ENCODE data around the gene DNAJC1.

Gene DNAJC1

DNA sequence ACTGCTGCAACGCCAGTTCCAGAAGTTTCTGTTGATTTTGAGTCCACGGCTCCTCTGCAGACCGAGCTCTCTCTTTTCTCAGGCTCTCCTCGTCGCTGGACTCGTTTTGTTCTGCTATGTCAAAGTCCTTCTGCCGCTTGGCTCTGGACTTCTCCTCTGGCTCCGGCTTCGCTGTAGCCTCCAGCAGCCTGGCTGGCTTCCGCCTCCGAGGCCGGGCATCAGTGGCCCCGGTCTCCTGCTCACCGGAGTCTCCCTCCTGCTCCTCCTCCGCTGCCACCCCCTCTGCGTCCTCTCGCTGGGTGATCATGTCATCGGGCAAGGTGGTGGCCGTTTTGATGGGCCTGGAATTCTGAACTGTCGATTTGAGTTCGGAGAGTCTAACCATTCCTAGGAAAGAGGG is 244.3 kb downstream of the DNAJC1 start:
- DNase-seq (ENCODE audit: low spot score) = no peak

DNA sequence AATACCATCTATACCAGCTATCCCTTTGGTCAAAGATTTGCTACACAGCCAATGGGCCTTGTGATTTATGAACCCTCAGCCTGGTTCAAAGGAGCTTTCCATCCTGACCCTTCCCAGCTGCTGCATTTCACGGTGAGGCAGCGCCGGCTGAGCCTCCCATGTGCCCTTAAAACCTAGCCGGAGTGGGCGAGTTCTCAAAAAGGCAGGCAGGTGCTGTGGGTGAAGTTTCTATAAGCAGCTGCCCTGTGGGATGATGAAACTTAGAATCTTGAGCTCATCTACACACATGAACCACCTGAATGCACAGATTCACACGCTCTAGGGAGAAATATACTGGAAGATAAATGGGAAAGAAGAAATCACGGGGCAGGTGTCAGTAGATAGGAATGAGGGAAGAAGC is 244.8 kb downstream of the DNAJC1 start:
- no peak for DNase-seq (ENCODE audit: low spot score)

DNA sequence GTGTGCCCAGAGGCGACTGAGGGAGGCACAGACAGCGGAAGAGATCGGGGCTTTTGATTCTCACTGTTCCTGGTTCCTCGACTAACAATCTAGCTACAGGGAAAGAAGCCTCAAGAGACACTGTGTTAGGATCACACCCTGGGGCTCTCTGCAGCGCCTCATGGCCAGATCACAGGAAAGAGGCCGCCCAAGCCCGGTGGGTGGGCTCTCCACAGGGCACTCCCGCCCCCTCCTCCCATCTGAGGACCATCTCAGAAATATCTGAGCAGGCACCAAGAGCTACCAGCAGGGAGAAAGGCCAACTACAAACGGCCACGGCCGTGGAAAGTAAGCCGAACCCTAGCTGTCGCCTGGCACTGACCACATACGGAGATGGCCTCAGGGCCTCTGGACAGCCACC is 245.3 kb downstream of the DNAJC1 start:
- DNase-seq (ENCODE audit: low spot score) = no peak

DNA sequence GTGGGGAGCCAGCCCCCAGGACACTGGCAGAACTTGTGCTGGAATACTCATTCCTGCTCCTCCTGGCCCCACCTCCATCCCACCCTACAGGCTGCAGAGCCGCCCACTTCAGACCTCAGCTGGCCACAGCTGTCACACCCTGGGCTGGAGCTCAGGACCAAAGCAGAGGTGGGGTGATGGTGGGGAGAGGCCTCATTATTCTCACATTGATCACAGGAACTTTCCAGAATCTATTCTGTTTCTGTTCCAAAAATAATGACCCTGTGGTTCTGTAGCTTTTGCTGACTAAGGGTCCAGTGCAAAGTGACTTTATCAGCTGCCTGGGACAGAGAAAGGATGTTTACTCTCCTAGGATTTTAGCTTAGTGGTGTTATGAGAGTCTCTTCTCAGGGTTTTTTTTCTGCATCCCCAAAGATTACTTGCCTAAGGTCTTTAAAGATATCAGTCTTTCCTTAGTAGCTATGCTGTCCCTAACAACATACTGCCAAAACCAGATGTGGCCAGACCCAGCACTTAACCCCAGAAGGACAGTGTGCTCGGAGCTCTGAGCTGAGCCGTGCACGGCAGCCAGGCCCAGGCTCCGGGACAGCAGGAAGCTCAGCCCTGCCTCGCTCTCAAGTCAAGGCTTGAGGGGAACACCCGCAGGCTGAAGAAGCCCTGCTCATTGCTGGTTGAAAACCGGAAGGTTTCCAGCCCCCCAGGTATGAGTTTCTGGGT is 246.2 kb downstream of the DNAJC1 start:
- no peak for DNase-seq (ENCODE audit: low spot score)

DNA sequence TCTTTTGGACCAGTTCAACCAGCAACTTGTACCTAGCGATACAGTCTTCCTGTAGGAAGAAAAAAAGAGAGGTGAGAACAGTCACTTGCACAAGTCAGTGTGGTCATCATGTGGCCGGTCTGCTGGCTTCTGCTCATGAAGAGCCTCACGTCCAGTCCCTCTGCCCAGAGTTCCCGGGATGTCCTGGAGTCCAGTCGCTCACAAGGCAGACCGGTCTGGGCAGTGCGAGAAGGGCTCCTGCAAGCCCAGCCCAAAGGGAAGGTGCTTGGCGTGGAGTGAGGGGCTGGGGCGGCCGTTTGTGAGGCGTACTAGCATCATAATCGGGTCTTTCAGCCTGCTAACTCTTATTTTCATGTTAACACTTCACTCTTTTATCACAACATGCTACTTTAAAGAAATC is 246.8 kb downstream of the DNAJC1 start:
- no peak for DNase-seq (ENCODE audit: low spot score)

DNA sequence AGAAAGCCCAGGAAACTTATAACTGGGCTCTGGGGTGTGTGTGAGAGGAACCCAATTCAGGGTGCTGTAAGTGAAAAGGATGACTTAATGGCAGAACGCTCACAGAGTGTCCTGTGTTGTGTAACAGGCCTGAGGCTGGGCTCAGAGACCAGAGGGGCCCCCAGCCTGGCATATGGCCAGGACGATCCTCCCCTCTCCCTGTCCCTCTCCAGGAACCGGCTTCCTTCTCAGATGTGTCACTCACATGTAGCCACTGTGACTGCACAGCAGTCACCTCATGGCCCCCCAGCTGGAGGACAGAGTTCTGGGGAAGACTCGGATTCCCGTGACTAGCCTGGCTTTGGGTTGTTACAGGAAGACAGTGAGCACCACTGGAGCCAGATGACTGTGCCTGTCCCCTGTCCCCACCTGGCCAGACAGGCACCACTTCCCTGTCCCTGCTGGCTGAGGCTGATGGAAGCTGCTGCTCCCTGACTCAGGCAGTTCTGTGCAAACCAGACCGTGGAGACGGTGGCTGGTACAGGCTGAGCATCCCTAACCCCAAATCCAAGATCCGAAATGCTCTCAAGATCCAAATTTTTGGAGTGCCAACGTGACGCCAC is 249.0 kb downstream of the DNAJC1 start:
- no peak for DNase-seq (ENCODE audit: low spot score)

DNA sequence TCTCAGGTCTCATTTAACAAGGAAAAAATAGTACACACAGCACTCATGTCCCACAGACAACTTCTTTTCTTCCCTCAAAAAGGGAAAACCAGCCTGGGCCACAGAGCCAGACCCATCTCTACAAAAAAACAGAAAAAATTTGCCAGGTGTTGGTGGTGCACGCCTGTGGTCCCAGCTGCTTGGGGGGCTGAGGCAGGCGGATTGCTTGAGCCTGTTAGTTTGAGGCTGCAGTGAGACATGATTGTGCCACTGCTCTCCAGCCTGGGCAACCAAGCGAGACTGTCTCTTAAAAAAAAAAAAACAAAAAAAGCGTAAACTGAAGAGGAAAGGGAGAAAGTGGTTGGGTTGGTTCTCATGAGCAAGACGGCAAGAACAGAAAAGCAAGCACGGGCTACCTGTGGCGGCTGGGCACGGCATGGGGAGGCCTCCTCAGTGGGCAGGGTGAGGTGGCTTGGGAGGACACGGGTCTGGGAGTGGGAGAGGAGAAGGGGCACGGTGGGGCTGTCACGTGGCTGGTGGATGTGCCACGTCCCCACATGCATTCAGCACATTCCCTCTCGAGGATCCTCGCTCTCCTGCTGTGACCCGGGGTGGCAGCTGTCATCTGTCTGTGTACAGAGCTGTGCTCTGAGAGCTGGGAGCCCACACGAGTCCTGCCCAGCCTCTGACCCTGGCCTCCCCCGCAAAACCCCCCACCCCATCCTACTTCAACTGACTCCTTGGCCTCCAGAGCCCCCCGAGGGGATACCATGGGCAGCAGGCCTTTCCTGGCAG is 249.8 kb downstream of the DNAJC1 start:
- DNase-seq (ENCODE audit: low spot score) = no peak

DNA sequence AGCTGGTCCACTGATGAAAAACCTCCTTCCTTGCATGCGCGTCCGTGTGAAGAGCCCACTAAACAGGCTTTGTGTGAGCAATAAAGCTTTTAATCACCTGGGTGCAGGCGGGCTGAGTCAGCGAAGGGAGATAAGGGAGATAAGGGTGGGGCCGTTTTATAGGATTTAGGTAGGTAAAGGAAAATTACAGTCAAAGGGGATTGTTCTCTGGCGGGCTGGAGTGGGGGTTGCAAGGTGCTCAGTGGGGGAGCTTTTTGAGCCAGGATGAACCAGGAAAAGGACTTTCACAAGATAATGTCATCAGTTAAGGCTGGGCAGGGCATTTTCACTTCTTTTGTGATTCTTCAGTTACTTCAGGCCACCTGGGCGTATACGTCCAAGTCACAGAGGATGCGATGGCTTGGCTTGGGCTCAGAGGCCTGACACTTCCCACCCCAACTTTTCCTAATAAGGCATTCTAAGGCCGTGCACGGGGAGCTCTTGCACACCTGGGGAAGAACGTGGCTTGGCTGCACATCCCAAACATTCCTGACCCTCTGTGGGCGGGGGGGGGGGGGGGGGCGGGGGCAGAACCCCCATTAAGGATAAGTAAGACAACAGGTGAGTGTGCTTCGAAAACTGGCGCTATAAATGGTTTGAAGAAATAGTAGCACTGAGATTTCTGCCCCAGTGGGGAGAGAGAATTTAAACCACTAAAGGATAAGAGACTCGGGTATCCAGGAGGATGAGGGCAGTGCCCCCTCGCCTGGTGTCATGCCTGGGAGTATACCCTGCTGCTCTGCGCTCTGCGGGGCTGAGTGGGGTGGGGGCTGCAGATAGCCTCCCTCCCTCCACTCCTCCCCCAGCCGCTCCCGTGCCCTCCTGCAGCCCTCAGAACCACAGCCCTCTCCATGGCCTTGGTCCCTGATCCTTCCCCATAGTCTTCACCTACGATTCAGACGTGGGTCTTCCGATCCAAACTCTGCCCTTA is 251.9 kb downstream of the DNAJC1 start:
- DNase-seq (ENCODE audit: low spot score) = no peak

DNA sequence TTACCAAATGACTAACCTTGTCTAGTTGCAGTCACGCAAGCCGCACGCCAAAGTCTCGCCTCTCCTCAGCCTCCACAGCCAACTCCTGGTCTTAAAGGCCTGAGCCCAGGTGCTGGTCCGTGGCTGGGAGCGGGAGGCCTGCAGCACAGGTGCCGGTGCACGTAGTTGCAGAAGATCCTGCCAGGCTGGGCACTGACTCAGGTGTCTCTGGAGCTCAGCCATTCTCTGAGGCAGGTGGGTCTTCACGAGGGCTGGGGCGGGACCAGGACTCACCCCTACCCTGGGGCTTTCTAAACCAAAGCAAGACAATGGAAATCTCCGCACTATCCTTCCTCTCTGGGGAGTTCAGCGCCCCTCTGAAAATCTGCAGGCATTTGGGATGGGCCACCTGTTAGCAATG is 253.1 kb downstream of the DNAJC1 start:
- no peak for DNase-seq (ENCODE audit: low spot score)

DNA sequence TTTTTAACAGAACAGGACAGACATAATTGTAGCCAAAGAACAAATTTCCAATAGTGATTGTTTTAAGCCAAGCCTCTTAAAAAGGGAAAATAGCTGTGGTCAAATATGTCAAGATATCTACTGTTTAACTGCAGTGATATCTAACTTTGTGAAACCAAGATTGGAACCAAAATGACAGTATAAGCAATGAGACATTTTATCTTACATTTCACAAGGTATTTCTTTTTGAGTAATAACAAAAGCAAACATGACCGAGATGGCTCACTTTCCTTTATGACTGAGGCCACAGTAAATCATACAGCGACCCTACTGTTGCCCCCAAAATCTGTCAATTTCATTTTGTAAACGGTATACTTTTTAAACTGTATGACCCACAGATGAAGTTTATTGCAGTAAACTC is 253.7 kb downstream of the DNAJC1 start:
- DNase-seq (ENCODE audit: low spot score) = no peak

DNA sequence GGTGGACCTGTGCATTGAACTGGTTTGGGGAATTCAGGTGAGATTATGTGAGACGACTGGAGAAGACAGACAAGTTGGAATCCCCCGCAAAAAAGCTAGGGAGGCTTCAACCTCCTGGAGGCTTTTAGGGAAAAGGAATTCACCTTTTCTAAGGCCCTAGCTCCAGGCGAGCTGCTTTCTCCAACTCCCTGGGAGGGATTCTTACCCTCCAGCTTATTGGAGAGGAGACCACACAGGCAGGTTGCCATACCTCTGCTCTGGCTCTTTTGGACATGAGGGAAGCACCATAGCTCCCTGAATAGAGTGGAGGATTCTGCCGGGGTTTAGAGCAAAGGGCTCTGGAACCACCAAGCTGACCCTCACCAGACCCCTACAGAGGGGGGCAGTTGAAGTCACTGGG is 255.7 kb downstream of the DNAJC1 start:
- DNase-seq (ENCODE audit: low spot score) = no peak

DNA sequence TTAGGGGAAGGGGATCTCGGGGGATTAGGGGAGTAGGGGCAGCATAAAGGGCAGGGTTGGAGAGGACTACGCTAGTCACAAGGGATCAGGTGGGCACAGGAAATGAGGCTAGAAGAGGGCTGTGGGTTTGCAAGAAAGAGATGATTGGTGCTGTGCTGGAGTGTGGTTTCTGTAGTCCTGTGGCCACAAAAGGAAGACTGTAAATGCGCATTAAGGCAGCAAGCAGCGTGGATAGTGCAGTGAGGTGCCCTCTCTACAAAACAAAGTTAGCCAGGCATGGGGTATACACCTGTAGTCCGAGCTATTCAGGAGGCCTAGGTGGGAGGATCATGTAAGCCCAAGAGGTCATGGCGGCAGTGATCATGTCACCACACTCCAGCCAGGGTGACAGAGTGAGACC is 257.4 kb downstream of the DNAJC1 start:
- DNase-seq (ENCODE audit: low spot score) = no peak

DNA sequence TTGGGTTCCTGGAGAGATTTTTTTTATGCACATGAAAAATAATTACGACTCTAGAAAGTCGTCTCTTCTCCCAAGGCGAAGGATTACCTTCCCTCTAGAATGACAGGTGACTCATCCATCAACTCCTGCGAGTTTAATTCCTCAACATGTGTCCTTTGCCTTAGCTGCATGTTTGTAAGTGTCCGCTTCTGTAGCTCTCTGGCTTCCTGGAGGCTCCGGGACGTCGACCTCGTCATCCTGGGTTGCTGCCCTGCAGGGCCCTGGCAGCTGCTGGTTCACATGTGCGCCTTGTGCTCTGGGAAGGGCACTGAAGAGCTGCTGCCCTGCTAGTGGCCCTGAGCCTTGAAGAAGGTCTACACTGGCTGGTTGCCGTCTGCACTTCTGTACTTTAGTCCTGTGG is 259.3 kb downstream of the DNAJC1 start:
- no peak for DNase-seq (ENCODE audit: low spot score)

DNA sequence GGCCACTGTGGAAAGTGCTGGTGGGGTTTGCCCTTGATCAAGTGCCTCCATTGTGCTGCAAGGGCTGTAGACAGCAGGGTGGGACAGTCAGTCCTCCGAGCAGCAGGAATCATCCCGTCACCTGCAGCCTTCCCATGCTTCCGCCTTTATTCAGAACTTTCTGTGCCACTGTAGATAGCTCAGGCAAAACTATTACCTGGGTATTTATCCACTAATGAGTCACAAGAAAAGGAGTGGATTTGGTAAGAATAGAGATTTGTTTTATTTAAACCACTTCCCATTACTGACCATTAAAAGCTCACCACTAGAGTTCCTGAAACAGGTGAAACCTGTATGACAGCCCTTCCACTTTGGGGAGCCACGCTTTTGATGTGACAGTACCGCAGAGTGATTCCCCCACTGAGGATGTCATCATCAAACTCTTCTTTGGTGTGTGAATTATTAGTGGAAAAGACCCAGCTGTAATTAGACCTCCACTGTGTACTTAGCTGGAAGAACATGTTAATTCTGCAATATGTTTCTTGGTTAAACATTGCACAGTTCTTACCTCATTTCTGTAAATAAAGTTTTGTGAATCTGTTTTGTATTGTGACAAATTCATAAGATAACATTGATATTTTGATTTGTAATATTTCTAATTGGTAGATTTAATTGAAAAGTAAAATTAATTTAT is 260.7 kb downstream of the DNAJC1 start:
- no peak for DNase-seq (ENCODE audit: low spot score)

DNA sequence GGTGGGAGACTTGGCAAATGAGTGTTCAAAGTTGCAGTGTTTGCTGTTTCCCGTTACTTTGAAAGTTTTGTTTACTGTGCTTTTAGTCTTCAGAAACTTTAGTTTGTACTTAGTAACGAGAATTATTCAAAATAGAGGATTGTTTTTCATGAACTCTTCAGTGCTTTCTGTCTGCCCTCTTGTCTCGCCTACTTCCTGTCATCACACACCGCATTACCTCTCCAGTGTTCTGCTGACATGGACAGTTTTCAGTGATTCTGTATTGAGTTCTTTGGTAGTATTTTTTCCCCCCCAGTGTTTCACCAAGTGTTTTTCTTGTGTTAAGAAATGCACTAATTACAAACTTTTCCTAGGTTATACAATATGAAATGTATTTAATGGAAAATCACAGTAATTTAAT is 262.5 kb downstream of the DNAJC1 start:
- no peak for DNase-seq (ENCODE audit: low spot score)

DNA sequence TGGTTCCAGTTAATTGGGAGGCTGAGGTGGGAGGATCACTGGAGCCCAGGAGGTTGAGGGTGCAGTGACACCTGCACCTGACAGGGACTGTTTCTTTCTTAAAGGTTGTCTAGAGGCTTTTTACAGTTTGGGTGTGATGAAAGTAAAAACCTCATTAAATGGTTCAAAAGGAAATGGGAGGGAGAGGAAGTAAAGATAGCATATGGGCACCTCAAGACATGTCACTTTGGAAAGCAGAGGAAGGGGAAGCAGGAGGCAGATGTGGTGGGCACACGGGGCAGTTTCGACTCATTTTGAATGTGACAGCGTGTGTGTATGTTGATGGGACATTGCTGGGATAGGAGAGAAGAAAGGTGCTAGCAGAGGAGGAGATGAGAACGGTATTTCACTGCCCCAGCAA is 266.4 kb downstream of the DNAJC1 start:
- no peak for DNase-seq (ENCODE audit: low spot score)

DNA sequence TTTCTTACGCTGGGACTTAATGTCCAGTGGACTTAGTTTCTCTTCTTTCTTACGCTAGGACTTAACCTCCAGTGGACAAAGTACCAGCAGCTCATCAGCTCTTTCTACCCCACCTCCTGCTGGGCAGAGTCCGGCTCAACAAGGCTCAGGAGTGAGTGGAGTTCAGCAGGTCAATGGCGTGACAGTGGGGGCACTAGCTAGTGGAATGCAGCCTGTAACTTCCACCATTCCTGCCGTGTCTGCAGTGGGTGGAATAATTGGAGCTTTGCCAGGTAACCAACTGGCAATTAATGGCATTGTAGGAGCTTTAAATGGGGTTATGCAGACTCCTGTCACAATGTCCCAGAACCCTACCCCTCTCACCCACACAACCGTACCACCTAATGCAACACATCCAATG is 269.8 kb downstream of the DNAJC1 start:
- DNase-seq (ENCODE audit: low spot score) = no peak

DNA sequence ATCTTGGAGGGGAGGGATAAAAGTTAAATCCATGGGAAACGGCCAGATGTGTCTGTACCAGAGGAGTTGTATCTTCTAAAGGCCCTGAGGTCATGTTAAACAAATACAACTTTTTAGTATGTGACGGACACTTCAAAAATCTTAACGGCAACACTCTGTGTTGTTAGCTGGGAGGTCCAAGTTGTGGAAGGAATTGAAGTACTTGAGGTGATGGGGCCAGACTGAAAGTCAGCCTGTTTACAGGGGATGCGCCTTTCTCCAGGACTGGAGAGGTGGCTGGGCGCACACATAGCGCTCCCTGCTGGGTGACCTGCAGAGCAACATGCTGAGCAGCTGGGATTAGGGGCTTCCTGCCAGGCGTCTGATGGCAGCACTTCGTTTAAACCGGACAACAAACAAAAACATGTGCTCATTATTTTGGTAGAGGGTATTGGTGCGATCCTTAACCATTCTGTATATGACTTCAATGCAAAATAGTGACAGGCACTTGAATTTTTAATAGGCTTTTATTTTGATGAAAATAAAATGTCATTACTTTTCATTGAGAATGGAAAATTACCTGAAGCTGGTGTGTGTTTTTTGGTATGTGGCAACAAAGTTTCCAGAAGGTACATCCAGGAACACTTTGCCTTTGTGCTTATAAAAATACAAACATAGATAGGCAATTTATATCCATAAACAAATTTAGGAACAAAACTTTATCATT is 271.3 kb downstream of the DNAJC1 start:
- peak; percentile 59 for DNase-seq (ENCODE audit: low spot score)

DNA sequence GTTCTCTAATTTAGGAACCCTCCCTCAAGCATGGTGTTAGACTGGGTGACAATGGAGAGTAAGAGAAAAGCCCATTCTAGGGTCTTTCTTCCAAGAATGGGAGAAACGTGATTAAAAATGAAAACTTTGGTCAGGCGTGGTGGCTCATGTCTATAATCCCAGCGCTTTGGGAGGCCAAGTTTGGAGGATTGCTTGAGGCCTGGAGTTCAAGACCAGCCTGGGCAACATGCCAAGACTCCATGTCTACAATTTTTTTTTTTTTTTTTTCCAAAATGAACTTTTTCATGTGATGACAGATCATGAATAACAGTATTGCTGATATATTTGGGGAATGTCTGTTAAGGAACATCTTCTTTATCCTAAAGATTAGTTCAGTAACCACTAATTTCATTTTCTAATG is 274.9 kb downstream of the DNAJC1 start:
- no peak for DNase-seq (ENCODE audit: low spot score)

DNA sequence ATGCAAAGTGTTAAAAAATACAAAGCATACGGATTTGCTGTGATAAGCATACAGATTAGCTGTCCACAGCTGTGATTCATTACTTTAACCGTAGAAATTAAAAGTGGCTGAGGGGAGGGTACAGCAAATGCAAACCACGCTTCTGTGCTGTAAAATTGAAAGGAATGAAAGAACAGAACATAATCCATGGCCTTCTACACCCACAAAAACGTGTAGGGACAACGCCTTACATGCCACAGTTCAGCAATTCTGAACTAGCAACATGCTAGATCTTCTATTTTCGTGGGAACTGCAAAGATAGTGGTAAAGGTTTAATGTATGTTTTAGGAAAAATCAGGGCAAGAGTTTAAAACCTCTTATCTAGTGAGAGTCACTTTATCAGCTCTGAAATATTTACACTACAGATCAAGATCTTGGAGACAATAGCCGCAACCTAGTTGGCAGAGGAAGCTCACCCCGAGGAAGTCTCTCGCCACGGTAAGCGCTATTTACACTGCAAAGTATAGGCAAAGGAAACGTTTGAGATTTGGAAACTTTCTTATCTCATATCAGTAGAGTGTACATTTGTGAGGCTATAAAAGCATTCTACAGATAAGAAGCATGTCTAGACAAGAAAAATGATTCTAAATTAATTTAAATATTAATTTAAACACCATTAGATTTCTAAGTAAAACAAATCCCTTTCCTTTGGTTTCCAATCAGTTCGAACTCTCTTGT is 275.9 kb downstream of the DNAJC1 start:
- no peak for DNase-seq (ENCODE audit: low spot score)

All from hematopoietic multipotent progenitor cell treated with erythropoietin and hydrocortisone succinate and interleukin-3 and kit ligand, for 17 days (in vitro differentiated cells).